Measurements from ENCODE around the gene MYH15.

MYH15 gene

DNA sequence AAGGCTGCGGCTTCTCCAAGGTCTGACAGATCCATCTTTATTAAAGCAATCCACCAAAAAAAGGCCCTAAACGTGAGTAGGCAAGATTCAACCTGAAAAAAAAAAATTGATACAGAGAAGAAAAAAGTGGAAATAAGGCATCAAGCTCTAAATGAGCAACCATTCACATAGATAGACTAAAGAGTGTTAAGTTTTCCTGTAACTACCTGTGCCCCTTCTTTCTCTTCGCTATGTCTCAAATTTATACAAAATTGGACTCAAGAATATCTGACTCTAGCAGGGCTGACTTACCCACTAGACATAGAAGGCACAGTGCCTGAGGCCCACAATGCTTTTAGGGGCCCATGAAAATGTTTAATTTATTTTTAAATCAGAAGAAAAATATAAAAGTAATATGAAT is at the start of gene MYH15:
MYH15 (minus strand) TSS at position 101 of the 400 bp plus-strand sequence; CDS start at position 35, 66 bp downstream.
- DNase-seq = no peak

DNA sequence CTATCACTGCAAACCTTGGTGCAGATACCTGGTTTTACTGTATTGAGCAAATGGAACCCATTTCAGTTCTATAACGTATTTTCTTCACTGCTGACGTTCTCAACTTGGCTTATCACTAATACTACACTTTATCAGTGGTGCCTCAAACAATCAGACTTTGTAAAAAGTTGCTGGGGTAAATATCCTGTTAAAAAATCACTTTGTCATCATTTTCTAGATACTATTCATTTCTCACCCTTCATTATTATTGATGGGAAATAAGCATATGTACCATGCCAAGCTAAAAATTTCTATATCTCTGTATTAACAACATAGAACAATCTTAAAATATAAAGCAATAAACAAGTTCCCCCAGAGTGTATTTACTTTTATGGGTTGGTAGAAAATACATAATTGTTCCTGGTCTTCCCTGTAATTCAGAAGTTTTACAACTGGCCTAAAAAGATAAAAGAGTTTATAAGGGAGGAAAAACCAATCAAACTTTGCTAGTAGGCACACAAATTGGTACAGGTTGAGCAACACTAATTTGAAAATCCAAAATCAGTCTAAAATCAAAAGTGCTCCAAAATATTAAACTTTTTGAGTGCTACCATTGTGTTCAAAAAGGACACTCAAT is 45.7 kb upstream of the MYH15 start:
- DNase-seq = no peak

DNA sequence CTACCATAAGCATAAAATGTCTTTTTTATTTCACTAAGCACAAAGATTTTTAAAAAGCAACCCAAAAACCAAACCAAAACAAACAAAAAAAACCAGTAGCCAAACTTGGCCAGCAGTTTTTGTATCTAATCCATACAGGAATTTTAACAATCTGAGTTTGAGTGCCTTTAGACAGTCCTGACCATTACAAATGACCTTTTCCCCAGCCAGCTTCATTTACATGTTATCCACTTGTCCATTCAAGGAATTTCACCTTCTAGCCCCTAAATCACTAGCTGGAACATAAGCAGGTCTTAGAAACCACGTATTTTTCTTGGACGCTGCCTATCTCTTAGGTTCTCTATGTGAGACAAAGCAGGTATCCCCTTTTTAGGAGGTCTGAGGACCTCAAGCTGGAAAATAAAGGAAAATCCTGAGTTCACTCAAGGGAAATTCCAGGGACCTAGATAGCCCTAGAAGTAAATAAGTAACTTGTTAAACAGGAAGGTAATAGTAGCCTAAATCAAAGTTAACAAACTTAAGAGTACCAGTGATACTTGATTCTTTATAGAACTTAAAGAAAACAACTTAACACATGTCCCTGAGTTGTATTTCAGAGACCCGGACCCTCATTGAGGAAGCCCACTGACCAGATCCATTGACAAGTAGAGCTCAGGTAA is 44.6 kb upstream of the MYH15 start:
- no peak for DNase-seq

DNA sequence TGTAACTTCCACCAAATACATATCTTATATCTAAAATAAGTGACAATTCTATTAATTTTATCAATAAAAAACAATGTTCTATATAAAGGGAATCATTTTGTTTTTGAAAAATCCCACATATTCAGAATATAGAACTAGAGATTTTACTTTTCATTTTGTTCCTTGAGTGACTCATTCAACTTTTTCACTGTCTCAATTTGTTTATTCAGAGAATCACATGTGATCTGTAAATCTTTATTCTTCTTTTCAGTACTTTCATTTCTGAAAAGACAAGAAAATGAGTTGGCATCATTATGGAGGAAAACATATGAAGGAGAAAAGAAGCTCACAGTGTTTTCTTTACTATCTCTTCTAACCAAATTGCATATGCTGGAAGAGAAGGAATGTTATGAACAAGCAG is 43.8 kb upstream of the MYH15 start:
- DNase-seq = no peak

DNA sequence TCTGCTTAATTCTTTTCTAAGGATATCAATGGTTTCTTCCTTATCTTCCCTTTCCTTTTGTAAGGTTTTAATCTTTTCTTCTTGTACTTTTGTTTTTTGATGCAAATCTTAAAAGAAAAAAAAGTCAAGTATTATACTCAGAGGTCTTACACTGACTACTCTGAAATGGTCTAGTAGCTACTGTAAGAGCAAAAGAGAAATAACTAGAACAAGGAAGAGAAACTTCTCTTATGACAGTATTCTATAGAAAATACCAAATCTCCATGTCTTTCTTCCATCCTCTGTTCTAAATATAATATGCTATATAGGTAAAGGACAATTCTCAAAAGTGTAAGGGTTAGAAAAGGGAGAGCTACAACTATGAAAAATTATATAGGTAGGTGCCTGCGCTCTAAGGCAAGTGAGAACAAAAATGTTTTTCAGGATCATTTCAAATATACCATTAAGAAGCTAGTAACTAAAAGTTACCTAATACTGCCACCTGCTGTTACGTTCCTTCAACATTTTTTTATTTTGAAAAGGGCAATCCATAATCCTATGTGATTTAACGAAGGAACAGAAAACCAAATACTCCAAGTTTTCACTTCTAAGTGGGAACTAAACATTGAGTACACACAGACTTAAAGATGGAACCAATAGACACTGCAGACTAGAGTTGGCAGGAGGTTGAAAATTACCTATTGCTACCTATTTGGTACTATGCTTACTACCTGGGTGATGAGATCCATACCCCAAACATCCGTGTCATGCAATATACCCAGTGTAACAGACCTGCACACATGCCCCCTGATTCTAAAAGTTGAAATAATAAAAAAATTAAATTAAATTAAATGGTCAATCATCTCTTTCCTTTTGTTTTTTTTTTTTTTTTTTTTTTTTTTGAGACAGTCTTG is 42.1 kb upstream of the MYH15 start:
- no peak for DNase-seq

DNA sequence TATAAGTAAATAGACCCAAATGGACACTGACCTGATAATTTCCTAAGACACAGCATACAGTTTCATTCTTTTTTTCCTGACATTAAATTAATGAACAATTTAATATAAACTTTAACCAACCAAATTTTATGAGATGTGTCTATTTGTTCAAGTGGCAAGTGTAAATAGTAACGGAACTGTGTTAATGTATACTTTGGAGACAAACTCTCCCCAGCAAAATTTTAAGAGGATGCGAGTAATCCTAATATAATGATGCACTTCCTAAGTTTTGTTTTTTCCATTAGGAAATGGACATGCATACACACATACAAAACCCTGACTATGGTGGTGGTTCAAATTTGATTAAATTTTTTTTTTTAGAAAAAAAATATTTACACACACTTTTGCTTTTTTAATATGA is 38.5 kb upstream of the MYH15 start:
- DNase-seq = no peak

DNA sequence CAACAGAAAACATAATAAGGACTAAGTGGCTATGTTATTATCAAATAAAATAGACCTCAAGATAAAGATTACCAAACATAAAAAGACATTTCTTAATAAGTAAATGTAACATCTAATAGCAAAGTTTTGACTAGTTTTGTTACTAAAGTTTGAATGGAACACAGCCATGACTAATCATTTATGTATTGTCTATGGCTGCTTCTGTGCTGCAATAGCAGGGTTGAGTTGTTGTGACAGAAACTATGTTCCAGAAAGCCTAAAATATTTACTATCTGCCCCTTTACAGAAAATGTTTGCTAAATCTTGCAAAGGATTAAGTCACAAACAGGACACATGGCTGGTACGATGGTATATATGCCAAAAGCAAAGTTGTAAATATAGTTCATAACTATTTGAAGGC is 37.9 kb upstream of the MYH15 start:
- DNase-seq = no peak

DNA sequence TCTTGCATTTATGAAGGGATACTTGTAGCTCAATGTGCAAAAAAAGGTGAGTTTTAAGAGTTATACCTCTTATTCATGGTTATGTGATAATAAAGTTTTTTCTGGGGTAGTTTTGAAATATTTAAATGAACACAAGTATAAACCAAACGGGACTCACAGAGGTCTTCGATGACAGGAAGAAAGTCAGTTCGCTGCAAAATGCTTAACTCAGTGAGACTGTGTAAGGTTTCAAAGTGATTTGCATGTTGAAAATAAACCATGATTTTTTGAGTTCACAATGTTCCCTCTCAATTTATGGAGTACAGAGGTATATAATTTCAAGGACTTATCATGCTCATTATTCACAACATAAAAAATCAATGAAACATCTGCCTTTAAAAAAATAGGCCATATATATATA is 36.3 kb upstream of the MYH15 start:
- DNase-seq = no peak

DNA sequence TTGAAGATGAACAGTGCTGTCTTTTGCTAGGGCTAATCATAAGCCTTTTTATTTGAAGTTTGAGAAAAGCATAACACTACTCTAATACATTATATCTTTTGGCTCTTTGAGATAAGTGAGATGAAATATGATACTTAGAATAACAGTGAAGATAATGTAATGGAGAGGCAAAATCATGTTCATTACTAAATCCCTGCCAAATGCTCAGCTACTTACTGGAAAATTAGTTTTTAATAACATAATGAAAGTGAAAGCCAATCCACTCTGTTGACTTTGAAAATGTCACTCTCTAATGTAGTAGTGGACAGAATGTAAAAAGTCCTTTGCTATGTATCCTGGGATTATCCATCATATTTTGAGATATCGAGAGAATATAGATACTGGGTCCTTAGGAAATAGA is 35.9 kb upstream of the MYH15 start:
- no peak for DNase-seq

DNA sequence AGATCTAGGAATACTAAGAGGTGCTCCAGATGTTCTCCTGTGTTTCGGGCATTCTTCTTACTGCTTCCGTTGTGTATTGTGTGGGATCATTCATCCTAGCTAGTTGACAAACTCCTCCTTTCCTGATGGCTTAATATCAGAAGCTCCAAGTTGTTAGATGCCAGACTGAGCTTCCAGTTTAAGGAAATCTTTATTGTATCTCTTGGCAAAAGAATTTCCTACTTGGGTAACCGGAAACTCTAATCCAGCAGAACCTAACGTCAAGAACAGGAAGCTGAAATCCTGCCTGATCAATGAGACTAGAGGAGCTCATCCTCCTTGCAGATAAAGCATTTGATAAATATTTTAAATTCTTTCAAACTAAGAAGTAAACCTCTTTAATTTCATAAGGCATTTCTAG is 27.7 kb upstream of the MYH15 start:
- DNase-seq = no peak

DNA sequence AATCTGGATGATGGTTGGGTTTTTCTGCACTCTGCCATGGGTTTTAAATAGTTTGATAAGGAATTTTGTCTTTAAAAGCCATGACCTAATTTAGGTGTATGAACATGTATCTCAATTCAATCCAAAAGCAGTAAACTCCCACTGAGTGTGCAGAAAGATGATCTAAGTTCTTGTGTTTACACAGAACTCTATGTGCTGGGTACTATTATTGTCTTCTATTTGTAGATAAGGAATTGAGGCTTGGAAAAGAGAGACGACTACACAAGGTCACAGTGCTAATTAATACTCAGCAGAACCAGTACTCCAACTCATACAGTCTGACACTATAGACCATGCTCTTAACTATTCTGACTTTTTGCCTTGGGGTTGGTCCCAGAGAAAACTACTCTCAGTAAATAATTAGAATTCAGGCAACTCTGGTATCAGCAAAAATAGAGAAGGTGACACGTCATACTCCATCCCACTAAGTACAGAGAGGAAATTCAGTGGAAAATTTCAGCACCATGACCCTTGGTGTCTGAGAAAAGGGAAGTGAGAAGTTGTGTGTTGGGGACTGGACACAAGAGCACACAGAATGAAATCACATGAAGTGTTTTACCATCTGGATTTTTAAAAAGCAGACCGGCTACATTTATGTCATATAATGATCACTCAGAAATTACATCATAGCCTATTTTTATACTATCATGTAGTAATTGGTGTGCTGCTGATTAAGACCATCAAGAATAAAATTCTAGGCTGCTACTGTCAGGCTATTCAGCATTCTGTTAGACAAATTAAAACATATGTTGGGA is 18.3 kb upstream of the MYH15 start:
- no peak for DNase-seq

DNA sequence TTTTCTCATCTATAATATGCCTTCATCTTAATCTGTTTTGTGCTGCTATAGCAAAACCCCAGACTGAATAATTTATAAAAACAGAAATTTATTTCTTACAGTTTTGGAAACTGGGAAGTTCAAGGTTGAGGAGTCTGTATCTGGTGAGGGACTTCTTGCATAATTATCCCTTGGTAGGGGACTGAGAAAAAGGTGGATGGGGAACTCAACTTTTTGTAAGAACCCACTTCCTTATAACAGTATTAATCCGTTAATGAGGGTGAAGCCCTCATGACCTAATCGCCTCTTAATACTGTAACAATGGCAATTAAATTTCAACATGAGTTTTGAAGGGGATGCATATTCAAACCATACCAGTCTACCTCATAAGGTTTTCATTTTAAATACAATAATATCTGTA is 17.4 kb upstream of the MYH15 start:
- DNase-seq = no peak

DNA sequence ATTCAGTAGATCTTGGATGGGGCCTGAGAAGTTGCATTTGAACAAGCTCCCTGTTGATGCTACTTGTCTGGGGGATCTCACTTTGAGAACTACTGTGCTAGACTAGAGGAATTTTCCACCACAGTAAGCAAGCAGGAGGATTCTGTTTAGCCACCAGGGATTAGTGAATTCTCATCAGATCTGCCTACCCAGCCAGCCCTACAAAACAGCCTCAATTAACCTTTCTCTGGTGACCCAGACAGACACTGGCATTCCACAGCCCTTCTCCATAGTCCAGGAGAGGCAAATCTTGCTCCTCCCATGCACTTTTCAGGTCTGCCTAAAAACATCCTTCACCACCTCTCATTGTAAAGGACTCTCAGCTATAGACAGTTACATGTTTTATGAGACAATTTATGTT is 16.7 kb upstream of the MYH15 start:
- no peak for DNase-seq

DNA sequence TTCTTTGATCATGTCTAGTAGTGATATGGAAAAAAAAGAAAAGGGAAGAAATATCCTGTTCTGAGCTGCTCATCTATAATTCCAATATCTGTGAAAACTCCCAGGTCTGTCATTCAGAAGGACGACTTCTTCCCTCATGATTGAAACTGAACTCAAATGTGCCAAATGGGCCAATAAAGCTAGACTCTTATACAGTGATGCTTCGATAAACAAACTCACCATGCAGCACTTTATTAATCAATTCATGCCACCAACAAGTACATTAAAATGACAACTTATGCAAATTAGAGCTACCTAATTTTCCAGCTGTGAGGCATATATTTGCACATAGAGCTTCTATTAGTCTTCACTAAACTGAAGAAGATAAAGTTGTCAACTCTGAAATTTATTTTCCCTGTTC is 15.6 kb upstream of the MYH15 start:
- no peak for DNase-seq

DNA sequence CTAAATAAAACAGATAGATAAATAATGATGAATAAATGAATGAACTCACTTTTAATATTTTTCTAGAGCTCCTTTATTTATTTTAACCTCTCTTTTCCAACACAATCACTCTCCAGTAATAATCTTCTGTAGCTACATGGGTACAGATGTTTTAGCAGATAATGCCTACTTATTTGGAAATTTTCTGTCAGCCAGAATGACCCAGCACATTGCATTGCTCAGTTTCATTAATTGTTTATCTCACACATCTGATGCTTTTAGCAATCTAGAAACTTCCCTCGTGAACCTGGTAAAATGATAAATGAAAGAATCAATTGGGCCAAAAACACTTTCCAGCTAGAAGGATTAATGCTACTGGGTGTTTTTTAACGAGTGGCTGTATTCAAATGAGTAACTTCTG is 14.9 kb upstream of the MYH15 start:
- no peak for DNase-seq

DNA sequence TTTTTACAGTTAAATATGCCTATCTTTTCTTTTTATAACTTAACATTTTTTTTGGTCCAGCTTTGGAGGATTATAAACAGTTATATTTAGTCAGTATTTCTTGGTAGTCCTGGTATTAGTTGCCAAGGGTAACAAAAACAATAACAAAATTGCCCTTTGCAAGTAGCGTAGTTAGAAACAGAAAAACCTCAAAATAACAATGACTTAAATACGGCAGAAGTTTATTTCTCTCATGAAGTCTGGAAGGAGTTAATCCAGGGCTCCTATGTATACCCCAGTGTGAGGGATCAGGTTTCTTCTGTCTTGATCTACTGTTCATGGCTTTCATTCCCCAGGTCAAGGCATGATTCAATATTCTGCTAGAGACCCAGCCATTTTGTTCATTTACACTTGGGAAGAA is 14.1 kb upstream of the MYH15 start:
- no peak for DNase-seq

DNA sequence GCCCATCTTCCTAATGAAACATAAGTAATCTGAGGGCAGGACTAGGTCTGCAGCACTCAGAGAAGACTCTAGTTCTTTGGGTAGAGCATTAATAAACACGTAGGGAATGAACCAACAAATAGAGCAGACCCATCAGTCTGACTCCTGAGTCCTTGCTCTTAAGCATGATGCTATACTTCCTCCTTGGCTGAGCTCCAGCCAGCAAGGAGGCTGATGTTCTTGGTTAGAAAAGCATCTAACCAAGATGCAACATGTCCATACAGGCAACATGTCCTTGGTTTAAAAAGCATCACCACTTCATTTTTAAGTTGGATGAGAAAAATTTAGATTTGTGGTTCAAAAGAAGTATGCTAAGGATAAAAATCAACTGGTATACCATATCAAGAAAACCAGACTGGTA is 8.5 kb upstream of the MYH15 start:
- no peak for DNase-seq

DNA sequence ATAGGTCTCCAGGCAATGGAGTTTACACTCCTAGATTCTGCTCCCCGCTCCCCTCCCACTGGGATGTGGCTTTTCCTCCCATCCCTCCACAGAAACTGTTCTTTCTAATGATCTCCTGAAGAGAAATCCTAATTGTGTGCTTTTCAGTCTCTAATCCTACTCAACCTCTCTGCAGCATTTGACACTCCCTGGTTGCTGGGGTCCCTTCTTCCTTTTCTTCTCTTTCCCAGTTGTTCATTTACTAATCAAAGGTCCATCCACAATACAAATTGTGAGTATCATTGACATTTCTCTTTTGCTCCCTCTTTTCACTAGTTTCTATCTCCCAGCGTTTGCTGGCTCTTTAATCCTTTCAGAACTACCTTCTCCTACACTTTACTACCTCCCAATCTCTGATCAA is 6.5 kb upstream of the MYH15 start:
- DNase-seq = no peak

DNA sequence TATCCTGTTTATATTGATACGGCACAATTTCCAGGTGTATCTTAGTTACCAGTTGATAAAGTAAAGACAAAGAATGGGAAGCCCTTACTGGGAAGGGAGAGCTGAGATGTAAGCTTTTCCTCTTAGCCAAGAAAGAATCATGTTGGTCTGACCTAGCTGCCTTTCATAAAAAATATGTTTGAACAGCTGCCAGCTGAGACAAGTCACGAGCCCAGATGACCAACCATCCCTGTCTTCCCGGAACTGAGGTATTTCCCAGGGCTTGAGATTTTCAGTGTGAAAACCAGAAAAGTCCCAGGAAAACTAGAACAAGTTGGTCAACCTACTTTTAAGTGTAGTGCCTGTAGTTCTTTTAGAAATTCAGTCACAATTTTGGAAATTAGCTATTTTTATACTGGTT is 3.6 kb upstream of the MYH15 start:
- no peak for DNase-seq

DNA sequence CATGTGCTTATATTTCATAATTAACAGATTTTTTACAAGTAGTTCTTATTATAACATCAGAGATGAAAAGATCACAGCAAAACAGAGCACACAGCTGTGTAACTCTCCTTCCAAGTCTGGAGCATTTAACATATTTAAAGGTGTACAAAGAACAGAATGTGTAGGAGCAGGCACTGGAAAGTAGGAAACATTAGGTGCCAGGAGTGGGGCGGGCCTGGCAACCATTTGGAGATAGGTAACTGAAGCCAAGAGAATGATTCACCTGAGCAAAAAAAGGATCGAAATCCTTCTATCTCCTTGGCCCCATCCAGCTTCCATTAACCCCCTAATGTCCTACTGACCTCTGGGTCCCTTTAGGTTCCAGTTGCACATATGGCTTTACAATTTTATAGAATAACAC is 2.3 kb upstream of the MYH15 start:
- DNase-seq = no peak

DNA sequence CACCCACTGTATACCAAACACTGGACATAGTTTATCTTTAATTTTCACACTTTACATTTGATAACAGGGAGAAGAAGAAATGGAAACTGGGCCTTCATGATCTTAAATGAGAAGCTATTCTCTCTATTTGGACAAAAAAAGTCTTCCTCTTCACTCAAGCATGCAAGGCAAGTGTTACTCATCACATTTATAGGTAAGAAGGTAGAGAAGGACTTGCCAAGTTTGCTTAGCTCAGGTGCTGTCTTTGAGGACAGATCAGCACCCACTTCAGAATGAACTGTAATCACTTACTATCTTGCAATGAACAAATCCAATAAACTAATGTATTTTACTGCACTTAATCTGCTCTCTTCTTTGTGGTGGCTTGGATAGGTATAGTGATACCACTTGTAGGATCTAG is 1.1 kb upstream of the MYH15 start:
- no peak for DNase-seq

DNA sequence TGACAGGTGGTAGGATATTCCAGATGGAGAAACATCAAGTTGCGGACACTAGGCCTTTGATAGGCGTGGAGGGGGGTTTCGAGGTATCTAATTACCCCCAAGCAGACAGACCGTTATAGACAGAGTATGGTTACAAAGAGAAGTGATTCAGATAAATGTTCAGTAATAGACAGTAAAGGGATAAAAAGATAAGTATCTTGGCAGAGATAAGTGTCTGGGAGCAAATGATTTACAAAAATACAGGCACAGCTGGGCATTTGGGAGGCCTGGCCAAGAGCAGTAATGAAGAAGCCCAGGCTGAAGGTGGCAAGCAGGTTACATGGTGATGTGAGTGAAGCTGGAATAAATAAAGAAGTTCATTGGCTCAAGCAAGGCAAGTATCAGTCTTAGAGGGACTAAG is 659 bp upstream of the MYH15 start:
- no peak for DNase-seq

DNA sequence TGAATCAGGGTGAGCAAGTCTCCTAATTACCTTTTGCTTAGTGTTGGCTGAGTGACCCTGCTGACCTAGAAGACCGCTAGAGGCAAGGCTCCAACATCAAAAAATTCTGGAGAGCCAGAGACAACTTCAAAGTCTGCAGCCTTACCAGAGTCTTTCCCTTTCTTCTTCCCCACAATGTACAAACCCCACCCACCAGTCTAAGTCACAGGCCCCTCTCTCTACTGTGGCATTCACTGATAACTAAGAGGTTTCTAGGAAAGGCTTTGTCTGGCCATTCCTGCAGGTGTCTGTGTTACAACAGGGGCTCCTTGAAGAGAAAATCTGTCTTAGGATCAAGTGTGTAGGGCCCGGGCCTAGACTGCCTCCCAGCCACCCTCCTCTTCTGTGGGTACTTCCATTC is 525 bp downstream of the MYH15 start:
- DNase-seq = no peak
